Cardiac septum (tissue), 1 donor: ENCODE results near the gene PPP2R5E. TPM values are rescaled to one million over a fixed set of nuclear protein-coding genes. Genes with fewer than 3 reads are reported as not detected.

Source experiments
- DNase-seq: peaks from one replicate; pipeline ENCODE4 v3.0.0-alpha.2; 2020; ENCODE audit warnings: low spot score
- intact Hi-C: fragments of 100-400 bp; cut with DNase I; formaldehyde crosslinking; loops from one replicate; pipeline ENCODE4 v1.14.0; 2022
- total RNA-seq: library from RNA; stranded (reverse); fragmentation: NEBNext Ultra II Directional; extraction: Animal tissue kit (Norgen Biotek cat#: 25700); gene quantifications from one replicate; pipeline ENCODE4 v1.2.1, GENCODE V29; 2021
- donor health status: DM: no; HTN: no; CAD: no.

Gene PPP2R5E
- total RNA-seq, 1 donor from 2014 or later: 40.3 TPM

GRCh38 chr14:63443361-63443760 lies 99.8 kb downstream of the PPP2R5E start:
- intact Hi-C loops: no loop called here
- DNase-seq: no peak

- intact Hi-C loops: loop anchor here (5.0 kb wide), 1 partner anchor 104 kb away; the partner anchor contains the start of gene PPP2R5E
- DNase-seq: no peak
These were observed 105.0 kb downstream of the PPP2R5E start for GRCh38 chr14:63438065-63438757.

- intact Hi-C loops: loop anchor here (5.0 kb wide), 1 partner anchor 106 kb away; the partner anchor contains the start of gene PPP2R5E
- DNase-seq: no peak
These were observed 106.7 kb downstream of the PPP2R5E start for GRCh38 chr14:63436286-63437098.

- intact Hi-C loops: loop anchor here (5.0 kb wide), 1 partner anchor 106 kb away; the partner anchor contains the start of gene PPP2R5E
- DNase-seq: peak; percentile 77
These were observed 107.3 kb downstream of the PPP2R5E start for GRCh38 chr14:63435838-63436237.

GRCh38 chr14:63435204-63435603 lies 108.0 kb downstream of the PPP2R5E start:
- intact Hi-C loops: loop anchor here (5.0 kb wide), 1 partner anchor 107 kb away; the partner anchor contains the start of gene PPP2R5E
- DNase-seq: no peak

GRCh38 chr14:63432888-63433552 lies 110.2 kb downstream of the PPP2R5E start:
- no peak for DNase-seq
- intact Hi-C loops: no loop called here

- DNase-seq: no peak
- intact Hi-C loops: no loop called here
These were observed 110.9 kb downstream of the PPP2R5E start for GRCh38 chr14:63432228-63432627.

- intact Hi-C loops: no loop called here
- no peak for DNase-seq
These were observed 111.7 kb downstream of the PPP2R5E start for GRCh38 chr14:63431466-63431865.

GRCh38 chr14:63428486-63428885 lies 114.7 kb downstream of the PPP2R5E start:
- intact Hi-C loops: no loop called here
- DNase-seq: no peak

- intact Hi-C loops: no loop called here
- DNase-seq: no peak
These were observed 116.3 kb downstream of the PPP2R5E start for GRCh38 chr14:63426838-63427352.

- DNase-seq: no peak
- intact Hi-C loops: no loop called here
These were observed 119.3 kb downstream of the PPP2R5E start for GRCh38 chr14:63423889-63424288.

GRCh38 chr14:63423381-63423780 lies 119.8 kb downstream of the PPP2R5E start:
- DNase-seq: no peak
- intact Hi-C loops: no loop called here

- no peak for DNase-seq
- intact Hi-C loops: no loop called here
These were observed 121.3 kb downstream of the PPP2R5E start for GRCh38 chr14:63421919-63422318.

GRCh38 chr14:63421226-63421625 lies 122.0 kb downstream of the PPP2R5E start:
- no peak for DNase-seq
- intact Hi-C loops: no loop called here

GRCh38 chr14:63418020-63418419 lies 125.2 kb downstream of the PPP2R5E start:
- no peak for DNase-seq
- intact Hi-C loops: no loop called here

- DNase-seq: no peak
- intact Hi-C loops: no loop called here
These were observed 130.2 kb downstream of the PPP2R5E start for GRCh38 chr14:63413009-63413408.

- no peak for DNase-seq
- intact Hi-C loops: no loop called here
These were observed 136.8 kb downstream of the PPP2R5E start for GRCh38 chr14:63406333-63406732.

- intact Hi-C loops: no loop called here
- no peak for DNase-seq
These were observed 137.5 kb downstream of the PPP2R5E start for GRCh38 chr14:63405715-63406114.

- intact Hi-C loops: no loop called here
- DNase-seq: no peak
These were observed 138.3 kb downstream of the PPP2R5E start for GRCh38 chr14:63404906-63405305.

GRCh38 chr14:63401646-63402045 lies 141.5 kb downstream of the PPP2R5E start:
- no peak for DNase-seq
- intact Hi-C loops: no loop called here
